Smooth muscle cell of the brain vasculature (primary cell): ENCODE data around the gene ENOPH1.

Source experiments
- DNase-seq: peaks from one replicate; pipeline ENCODE4 v3.0.0-alpha.2; 2012; ENCODE audit warnings: low read depth, low spot score

Gene ENOPH1

DNA sequence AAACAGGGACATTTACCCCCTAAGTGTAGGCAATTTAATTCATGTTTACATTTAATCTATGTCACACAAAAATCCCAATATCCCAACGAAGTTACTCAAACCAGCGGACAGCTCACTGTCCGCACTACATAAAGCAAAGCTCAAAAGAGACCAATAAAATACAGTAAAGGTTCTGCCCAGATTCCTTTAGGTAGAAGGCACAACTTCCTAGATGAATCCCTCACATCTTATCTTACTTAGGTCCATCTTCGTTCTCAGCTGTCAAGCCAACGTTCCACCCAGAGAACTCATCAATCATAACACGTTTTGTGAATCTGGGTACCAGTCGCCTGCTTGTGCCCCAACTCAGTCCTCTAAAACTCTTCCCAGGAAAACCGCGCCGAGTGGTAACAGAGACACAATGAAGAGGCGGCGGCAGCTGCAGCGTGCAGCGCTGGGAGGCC is 1.8 kb upstream of the ENOPH1 start:
- no peak for DNase-seq

DNA sequence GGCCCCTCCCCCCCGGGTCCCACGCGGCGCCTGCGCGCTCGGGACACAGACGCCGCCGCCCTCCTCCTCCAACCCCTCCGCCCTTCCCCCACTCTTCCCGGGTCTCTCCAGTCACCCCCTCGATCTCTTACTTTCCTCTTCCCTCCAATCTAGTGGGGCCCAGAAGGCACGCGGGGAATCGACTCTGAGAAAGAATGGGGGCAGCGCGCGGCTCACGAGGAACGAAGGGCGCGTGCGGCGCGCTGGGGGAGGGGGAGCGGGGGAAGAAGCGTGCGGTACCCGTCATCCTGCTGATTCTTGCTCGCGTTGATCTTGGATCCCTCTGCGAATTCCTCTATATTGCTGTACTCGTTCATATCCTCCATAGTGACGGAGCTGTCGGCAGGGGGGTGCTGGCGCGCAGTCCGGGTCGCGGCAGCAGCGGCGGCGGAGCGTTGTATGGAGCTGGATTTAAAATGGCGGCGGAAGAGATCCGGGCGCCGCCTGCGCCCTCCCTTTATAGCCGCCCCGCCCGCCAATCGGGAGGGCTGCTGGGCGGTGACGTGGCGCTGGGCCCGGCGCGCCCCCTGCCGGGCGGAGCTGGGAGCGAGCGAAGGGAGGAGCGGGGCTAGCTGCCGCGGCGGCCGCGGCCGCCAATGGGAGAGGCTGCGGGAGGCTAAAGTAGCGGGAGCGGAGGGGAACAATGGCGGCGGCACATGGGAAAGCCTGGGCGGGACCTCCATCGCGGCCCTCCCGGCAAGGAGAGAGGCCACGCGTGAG is 1.2 kb upstream of the ENOPH1 start:
- peak; percentile 85 for DNase-seq

DNA sequence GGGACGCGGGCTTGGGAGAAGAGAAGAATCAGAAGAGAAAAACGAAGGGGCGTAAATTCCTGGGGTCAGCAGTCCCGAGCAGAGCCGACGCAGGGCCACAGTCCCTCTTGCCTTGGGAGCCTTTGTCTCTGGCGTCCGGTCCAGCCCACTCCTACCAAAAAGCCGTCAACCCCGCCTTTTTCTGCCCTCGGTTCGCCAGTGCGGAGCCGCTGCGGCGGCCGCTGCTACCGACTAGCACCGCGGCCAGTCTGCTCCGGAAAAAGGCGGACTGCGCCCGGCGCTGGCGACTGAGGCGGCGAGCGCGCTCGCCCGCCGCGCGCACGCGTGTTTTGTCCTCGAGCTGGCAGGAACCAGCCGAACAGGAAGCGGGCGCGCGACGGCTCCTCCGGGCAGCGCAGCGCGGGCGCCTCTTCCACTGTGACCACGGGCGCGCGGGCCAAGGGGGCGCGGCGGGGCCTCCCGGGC is 630 bp upstream of the ENOPH1 start:
- no peak for DNase-seq

DNA sequence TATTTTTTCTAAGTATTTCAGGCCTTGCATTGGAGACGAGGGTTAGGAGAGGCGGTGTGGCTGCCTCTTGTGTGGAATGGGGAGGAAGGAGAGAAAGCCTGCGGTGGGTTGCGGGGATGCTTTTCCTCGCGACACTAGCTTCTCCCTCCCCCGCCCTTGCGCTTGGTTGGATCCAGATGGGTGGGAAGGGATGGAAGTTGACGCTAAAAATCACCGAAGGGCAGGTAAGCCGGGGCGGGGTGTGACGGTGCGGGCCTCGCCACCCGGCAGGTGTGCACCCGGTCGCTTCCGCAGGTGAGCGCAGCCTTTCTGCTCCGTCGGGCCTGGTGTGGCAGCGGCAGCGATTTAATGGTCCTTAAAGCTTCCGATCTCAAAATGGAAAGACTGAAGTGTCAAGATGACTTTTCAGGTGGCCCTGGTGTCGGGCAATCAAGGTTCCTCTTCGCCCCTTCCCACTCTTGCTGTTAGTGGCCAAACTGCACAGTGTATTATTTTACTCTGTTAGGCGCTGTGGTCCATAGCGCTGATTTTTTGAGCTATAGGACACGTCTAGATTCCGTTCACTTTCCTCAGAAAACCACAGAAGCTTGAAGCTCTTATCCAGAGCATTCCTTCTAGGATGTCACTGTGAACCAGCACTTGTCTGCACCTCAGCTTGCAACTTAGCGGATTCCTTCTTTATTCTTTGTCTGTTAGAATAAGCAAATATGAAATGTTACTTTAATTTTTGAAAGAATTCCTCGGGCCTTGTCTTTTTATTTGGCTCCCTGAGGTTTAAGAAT is 765 bp downstream of the ENOPH1 start:
- no peak for DNase-seq

DNA sequence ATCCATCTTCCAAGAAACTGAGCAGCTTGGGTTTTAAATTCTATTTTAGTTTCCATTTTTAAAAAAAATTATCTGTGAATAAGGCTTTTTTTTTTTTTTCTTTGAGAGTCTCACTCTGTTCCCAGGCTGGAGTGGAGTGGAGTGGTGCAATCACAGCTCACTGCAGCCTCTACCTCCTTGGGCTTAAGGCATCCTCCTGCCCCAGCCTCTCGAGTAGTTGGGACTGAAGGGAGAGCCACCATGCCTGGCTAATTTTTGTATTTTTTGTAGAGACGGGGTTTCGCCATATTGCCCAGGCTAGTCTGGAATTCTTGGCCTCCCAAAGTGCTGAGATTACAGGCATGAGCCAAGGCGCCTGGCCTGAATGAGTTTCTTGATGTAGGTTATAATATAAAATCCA is 1.4 kb downstream of the ENOPH1 start:
- DNase-seq = no peak

DNA sequence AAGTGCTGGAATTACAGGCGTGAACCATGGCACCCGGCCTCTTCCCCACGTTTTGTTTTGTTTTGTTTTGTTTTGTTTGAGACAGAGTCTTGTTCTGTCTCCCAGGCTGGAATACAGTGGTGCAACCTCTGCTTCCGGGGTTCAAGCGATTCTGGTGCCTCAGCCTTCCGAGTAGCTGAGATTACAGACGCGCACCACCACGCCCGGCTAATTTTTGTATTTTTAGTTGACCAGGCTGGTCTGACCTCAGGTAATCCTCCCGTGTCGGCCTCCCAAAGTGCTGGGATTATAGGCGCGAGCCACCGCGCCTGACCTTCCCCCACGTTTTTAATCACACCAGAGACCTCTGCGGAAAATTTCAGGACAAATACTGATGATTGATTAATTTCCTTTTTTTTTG is 2.2 kb downstream of the ENOPH1 start:
- no peak for DNase-seq

DNA sequence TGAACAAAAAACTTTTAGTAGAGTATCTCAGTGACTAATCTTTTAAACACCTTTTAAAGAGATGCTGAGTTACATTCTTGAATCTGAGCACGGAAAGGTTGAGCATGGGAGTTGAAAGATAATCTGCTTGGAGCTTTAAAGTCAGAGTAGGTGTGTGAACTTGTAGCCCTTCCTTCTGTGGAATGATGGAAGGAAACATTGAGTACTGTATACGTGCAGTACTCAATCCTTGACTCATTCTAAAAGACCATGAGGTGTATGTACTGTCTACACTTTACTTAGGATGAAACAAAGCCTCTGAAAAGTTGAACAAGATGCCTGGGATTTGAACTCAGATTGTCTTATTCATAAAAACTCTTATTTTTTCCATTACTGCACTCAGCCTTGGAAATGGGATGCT is 3.4 kb downstream of the ENOPH1 start:
- no peak for DNase-seq

DNA sequence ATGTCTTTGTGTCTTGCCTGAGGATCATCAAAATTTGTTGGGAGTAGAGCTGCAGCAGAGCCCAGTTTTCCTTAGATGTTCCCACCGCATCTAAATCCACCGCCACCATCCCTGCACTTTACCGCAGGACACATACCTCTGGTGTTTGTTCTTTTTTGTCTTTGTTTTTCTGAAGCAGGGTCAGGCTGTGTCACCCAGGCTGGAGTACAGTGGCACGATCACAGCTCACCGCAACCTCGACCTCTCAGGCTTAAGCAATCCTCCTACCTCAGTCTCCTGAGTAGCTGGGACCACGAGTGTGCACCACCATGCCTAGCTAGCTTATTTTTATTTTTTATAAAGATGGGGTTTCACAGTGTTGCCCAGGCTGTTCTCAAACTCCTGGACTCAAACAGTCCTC is 4.6 kb downstream of the ENOPH1 start:
- DNase-seq = no peak

DNA sequence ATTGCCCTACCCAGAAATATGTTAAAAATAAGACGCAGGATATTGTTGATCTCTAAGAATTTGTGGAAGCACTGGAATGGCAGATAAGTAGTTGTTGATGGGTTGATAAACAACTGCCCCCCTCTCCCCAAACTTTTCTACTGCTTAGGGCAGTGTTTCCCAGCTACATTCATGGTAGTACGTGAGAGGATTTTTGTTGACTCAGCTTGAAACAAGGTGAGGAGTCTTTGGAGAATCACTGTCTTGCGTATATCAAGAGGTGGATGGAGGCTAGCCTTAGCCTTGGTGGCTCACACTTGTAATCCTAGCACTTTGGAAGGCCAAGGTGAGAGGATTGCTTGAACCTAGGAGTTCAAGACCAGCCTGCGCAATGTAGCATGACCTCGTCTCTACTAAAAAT is 5.7 kb downstream of the ENOPH1 start:
- no peak for DNase-seq

DNA sequence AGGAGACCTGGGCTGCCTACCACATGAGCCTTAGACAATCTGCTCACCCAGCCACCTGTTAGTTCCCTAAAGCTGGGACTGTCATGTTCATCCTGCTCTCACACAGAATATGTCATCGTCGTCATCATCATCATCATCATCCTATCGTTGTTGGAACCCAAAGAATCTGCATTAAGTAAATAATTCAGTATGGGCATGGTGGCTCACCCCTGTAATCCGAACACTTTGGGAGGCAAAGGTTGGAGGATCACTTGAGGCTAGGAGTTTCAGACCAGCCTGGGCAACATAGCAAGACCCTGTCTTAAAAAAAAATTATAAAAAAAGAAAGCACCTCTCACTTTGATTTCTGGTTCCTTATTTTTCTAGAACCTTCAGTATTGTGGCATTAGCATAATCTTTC is 6.4 kb downstream of the ENOPH1 start:
- DNase-seq = no peak

DNA sequence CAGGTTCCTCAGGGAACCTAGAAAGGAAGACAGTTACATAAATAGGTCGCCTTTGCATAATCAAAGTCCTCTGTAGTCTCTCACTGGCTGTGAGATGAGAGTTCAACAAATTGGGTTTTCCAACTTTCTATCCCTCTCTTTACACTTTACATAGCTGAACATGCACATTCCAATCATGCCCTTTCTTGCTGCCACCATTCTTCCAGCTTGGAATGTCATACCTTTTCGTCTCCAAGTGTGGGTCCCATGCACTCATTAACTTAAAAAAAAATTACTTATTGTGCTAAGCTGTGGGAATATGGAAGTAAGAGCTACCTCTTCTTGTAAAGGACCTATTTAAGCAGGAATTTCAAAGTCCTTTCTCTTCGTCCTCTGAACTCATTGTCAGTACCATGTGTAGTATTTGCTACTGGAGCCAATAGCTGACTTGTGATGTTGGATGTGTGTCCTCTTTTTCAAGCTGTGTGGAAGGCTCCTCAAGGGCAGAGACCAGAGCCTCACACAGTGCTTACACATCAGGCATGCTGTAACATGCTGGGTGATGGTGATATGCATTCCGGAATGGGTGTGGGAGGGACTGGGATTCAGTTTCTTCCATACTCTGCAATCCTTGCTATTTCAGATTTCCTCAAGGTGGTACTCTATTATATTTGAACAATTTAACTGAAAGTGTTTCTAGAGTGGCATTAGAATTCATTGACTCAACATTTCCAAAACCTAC is 7.1 kb downstream of the ENOPH1 start:
- no peak for DNase-seq

DNA sequence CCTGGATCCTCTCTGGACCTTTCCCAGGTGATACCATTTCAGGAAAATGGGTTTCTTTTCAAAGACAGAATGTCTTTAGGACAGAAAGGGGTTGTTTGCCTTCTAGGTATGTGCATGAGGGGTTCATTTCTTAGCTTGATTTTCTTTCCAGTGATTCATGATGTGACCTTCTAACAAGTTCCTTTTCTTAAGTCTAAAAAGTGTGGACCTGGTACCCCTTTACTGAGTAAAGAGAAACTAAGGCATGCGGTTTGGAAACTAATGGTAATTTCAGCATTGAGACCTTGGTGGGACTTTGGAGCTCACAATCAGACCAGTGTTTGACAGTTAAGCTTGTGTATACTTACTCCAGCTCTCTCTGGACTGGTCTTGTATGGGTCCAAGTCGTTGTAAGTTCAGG is 8.7 kb downstream of the ENOPH1 start:
- no peak for DNase-seq

DNA sequence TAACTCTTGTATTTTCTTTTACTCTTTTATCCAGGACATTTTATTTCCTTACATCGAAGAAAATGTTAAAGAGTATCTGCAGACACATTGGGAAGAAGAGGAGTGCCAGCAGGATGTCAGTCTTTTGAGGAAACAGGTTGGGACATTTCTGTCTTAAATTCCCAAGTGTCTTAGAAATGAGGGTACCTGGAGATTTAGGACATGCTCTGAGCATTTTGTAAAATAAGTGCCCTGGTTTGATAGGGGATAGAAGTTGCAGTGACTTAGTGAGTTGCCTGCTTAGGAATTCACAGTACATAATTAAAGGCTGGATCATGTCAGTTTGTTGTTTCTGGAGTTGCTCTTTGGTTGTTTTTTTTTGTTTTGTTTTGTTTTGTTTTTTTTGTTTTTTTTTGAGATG is 17.5 kb downstream of the ENOPH1 start:
- no peak for DNase-seq

DNA sequence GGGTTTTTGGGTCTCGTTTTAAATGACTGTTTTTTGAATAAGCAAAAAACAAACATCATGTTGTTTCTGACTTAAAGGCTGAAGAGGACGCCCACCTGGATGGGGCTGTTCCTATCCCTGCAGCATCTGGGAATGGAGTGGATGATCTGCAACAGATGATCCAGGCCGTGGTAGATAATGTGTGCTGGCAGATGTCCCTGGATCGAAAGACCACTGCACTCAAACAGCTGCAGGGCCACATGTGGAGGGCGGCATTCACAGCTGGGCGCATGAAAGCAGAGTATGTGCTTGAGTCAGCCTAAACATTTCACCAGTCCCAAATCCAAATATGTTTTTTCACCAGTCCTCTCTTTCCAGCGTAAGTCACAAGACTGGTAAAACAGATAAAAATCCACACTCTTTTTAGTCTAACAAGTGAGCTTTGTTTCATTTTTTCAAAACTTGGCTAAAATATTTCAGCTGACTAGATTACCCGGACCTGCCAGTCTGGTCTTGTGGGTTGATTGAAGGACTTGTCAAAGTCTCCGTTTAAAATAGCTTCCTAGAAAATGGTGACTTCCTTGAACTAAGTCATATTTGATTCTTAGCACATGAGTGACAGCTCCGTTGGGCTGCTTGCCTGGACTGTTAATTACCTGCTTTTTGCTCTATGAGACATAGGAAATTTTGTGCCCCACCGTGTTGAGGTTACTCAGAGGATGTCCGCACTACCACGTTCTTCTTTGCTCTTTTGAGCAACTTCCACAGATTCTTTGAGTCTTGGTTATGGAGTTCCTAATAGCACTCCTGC is 20.8 kb downstream of the ENOPH1 start:
- DNase-seq = no peak

DNA sequence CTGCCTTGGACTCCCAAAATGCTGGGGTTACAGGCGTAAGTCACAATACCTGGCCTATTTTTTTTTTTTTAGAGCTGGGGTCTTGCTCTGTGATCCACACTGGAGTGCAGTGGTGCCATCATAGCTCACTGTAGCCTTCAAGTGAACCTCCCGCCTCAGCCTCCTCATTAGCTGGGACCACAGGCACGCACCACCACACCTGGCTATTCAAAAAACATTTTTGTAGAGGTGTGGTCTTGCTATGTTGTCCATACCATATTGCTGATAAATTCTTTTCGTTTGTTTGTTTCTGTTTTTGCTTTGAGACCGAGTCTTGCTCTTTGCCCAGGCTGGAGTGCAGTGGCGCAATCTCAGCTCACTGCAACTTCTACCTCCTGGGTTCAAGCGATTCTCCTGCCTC is 21.6 kb downstream of the ENOPH1 start:
- DNase-seq = no peak

DNA sequence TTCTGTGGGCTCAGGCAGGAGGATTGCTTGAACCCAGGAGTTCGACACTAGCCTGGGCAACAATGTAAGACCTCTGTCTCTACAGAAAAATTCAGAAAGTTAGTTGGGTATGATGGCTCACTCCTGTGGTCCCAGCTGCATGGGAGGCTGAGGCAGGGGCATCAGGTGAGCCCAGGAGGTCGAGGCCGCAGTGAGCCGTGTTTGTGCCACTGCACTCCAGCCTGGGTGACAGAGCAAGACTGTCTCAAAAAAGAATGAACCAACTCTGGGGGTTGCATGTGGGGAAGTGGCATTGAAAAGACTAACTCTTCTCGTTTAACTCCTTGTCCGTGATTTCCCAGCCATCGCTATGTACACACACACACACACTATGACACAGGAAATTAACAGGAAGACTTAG is 26.9 kb downstream of the ENOPH1 start:
- no peak for DNase-seq

DNA sequence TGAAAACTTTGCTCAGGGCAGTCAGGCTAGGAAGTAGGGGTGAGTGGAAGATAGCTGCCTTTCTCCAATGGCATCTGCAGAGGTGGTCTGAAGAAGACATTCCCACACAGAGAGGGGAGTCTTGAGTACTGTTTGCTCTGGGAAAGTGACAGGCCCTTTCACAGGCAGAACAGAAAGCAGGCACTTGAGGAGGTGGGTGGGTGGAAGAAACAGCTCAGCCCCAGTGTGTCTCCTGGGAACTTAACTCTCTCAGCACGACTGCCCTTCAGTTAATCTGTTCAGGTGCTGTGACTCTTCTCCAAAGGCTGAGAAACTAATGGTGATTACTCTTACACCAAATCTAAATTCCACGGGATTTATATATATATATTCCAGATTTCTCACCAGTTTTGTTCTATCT is 28.3 kb downstream of the ENOPH1 start:
- no peak for DNase-seq

DNA sequence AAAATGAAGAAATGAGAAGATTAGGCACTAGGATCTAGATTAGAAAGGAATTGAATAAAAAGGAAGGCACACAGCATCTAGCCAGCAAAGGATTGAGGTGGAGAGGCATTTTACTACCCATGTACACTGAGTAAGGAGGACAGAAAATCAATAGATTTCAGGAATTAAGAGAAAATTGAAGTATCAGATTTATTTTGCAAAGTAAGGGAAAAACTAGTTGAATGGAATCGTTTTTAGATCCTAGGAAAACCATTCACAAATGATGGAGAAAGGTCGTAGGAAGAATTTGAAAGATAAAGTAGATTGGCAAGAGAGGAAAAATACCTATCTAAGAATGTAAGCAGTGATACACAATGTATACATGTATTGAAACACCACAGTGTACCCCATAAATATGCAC is 31.3 kb downstream of the ENOPH1 start:
- DNase-seq = no peak

DNA sequence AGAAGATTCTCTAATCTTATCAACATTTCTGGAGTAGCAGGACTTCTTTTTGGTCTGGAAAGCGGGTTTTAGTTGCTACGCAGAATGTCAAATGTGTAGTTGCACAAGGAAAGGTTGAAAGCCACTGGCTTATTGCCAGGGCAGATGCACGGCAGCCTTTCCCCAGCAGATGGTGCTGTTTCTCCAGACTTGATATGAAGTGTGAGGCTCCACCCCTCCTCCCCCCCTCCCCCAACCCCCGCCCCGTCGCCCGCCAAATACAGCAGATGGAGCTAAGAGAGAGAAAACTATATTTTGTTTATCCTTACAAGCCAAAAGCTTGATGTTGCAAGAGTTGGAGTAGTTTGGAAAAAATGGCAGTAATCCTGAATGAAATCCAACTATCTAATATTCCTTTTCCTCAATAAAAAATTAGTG is 32.0 kb downstream of the ENOPH1 start:
- peak; percentile 70 for DNase-seq

DNA sequence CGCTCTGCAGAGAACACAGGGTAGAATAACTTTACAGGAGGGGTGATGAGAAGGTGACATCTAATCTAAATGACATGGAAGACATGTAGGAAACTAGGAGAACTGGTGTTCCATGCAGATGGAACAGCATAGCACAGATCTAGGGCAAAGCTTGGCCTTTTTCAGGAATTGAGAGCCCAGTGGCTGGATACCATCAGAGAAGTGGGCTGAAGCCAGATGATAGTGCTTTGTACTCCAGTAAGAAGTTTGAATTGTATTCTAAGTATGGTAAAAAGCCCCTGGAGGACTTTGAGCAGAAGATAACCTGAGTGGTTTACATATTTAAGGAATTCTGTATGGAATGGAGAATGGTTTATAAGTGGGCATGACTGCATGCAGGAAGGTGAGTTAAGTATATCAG is 32.8 kb downstream of the ENOPH1 start:
- DNase-seq = no peak

DNA sequence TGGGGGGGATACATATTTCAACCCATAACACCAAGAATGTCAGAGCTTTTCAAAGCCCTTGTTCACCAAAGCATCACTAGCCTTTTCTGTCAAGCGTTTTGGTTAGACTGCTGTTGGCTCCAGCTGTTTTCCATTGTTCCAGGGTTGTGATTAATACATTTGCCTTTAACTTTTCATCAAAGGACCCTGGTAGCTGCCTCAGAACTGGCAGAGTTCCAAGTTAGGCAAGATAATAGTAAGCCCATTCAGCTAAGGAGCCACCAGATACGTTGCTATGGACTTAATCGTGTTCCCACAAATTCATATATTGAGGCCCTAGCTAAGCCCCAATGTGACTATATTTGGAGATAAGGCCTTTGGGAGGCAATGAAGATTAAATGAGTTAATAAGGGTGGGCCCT is 37.1 kb downstream of the ENOPH1 start:
- DNase-seq = no peak
